Osteocyte (in vitro differentiated cells): ENCODE data around the gene RABL6. TPM values are rescaled to one million over a fixed set of nuclear protein-coding genes. Genes with fewer than 3 reads are reported as not detected.
"Not testable (repeated sequence)": the region's sequence is repeated elsewhere in the genome, so short reads cannot be mapped to it uniquely, and the experiment has no call there.

Experiments used
- DNase-seq: peaks from one replicate; pipeline ENCODE4 v3.0.0; 2021; ENCODE audit warnings: mixed read lengths; ENCODE audit not compliant: unreplicated experiment; ENCODE audit errors: extremely low spot score
- H3K27ac Mint-ChIP-seq: one replicate; pipeline ENCODE4 v1.8.0; 2021; ENCODE audit warnings: mild to moderate bottlenecking, mixed read lengths; ENCODE audit not compliant: unreplicated experiment
- H3K27me3 Mint-ChIP-seq: one replicate; pipeline ENCODE4 v1.8.0; 2021; ENCODE audit warnings: mixed read lengths; ENCODE audit not compliant: unreplicated experiment
- H3K36me3 Mint-ChIP-seq: one replicate; pipeline ENCODE4 v1.8.0; 2021; ENCODE audit warnings: mixed read lengths; ENCODE audit not compliant: unreplicated experiment
- H3K4me1 Mint-ChIP-seq: one replicate; pipeline ENCODE4 v1.8.0; 2021; ENCODE audit warnings: mixed read lengths; ENCODE audit not compliant: unreplicated experiment
- H3K4me3 Mint-ChIP-seq: one replicate; pipeline ENCODE4 v1.8.0; 2021; ENCODE audit warnings: mild to moderate bottlenecking, moderate library complexity, mixed read lengths; ENCODE audit not compliant: unreplicated experiment
- H3K9me3 Mint-ChIP-seq: one replicate; pipeline ENCODE4 v1.8.0; 2021; ENCODE audit warnings: mixed read lengths; ENCODE audit not compliant: unreplicated experiment
- CTCF ChIP-seq: fragments of 200-600 bp; sonication (generic); IDR thresholded peaks from 2 replicates; pipeline ENCODE4 v1.5.0; 2021; ENCODE audit warnings: antibody characterized with exemption, mild to moderate bottlenecking, moderate library complexity
- total RNA-seq: library from RNA; stranded (reverse); gene quantifications from 2 replicates; pipeline ENCODE4 v1.2.1, GENCODE V29; 2021

Gene RABL6
- total RNA-seq, 1 donor from 2014 or later = 84.7 TPM

GRCh38 chr9:136777359-136777758 is 30.4 kb upstream of the RABL6 start:
- no peak overlapping the region for H3K4me3 Mint-ChIP-seq
- no peaks in the 10 kb centered on the region for H3K4me1 Mint-ChIP-seq
- TF ChIP-seq CTCF = no peak
- no peaks in the 10 kb centered on the region for H3K36me3 Mint-ChIP-seq
- no peak overlapping the region for H3K27ac Mint-ChIP-seq
- H3K27me3 Mint-ChIP-seq = peaks cover 53% of the 10 kb centered on the region
- H3K9me3 Mint-ChIP-seq = peaks cover 4% of the 10 kb centered on the region
- DNase-seq = no peak

- Mint-ChIP-seq H3K27ac (no peak overlapping the region), H3K9me3 (no peaks in the 10 kb centered on the region), H3K4me3 (no peak overlapping the region), H3K27me3 (peaks cover 60% of the 10 kb centered on the region), H3K36me3 (no peaks in the 10 kb centered on the region), H3K4me1 (no peaks in the 10 kb centered on the region)
- no peak for DNase-seq
- no peak for TF ChIP-seq CTCF
Measured at GRCh38 chr9:136779808-136780207, 27.9 kb upstream of the RABL6 start.

GRCh38 chr9:136782452-136782851 is 25.3 kb upstream of the RABL6 start:
- H3K36me3 Mint-ChIP-seq = no peaks in the 10 kb centered on the region
- H3K27ac Mint-ChIP-seq = no peak overlapping the region
- TF ChIP-seq CTCF = no peak
- H3K4me1 Mint-ChIP-seq = peaks cover under 1% of the 10 kb centered on the region
- DNase-seq = no peak
- H3K4me3 Mint-ChIP-seq = no peak overlapping the region
- peaks cover 57% of the 10 kb centered on the region for H3K27me3 Mint-ChIP-seq
- H3K9me3 Mint-ChIP-seq = no peaks in the 10 kb centered on the region

GRCh38 chr9:136784249-136784996 is 23.3 kb upstream of the RABL6 start:
- H3K27ac Mint-ChIP-seq = no peak overlapping the region
- no peak overlapping the region for H3K4me3 Mint-ChIP-seq
- H3K27me3 Mint-ChIP-seq = peaks cover 37% of the 10 kb centered on the region
- peaks cover 7% of the 10 kb centered on the region for H3K4me1 Mint-ChIP-seq
- no peaks in the 10 kb centered on the region for H3K36me3 Mint-ChIP-seq
- peak; percentile 61 for TF ChIP-seq CTCF
- DNase-seq = no peak
- H3K9me3 Mint-ChIP-seq = no peaks in the 10 kb centered on the region

- Mint-ChIP-seq H3K4me1 (peaks cover 10% of the 10 kb centered on the region), H3K9me3 (no peaks in the 10 kb centered on the region)
- no peak for DNase-seq
Measured at GRCh38 chr9:136784997-136785361, 22.8 kb upstream of the RABL6 start.

GRCh38 chr9:136785565-136786355 is 22.0 kb upstream of the RABL6 start:
- not testable (repeated sequence) for DNase-seq, H3K9me3 Mint-ChIP-seq, H3K36me3 Mint-ChIP-seq, H3K4me3 Mint-ChIP-seq, H3K27ac Mint-ChIP-seq
- Mint-ChIP-seq H3K27me3 (peaks cover 24% of the 10 kb centered on the region), H3K4me1 (peaks cover 16% of the 10 kb centered on the region)

More at GRCh38 chr9:136784997-136785361, 22.8 kb upstream of the RABL6 start:
- Mint-ChIP-seq H3K27ac (no peak overlapping the region), H3K4me3 (no peak overlapping the region), H3K27me3 (peaks cover 32% of the 10 kb centered on the region), H3K36me3 (no peaks in the 10 kb centered on the region)
- no peak for TF ChIP-seq CTCF
